SK-N-SH (cell line): Measurements from ENCODE around the gene RBMS3. TPM values are rescaled to one million over a fixed set of nuclear protein-coding genes. Genes with fewer than 3 reads are reported as not detected.

ENCODE experiments used
- CTCF ChIA-PET: fragments of 300-600, 350-600 bp; formaldehyde crosslinking; extraction: SDS; loops from one replicate; lab custom pipeline; 2021; lab: Yijun Ruan, JAX
- POLR2A ChIA-PET: fragments of 350-600 bp; sonication (Branson Sonifier 250); formaldehyde crosslinking; extraction: SDS; loops from one replicate; lab custom pipeline; 2020; ENCODE audit warnings: antibody characterized with exemption, inconsistent platforms; lab: Yijun Ruan, JAX
- DNase-seq: peaks from one replicate; pipeline ENCODE4 v3.0.0; 2012
- H2AFZ ChIP-seq: fragments of 200-600 bp; sonication (generic); 2 replicates; pipeline ENCODE4 v1.8.1; 2016; ENCODE audit warnings: antibody characterized with exemption, mild to moderate bottlenecking, low read depth
- H3F3A ChIP-seq: fragments of 200-600 bp; sonication (generic); replicated peaks from 2 replicates; pipeline ENCODE3; 2016; ENCODE audit warnings: antibody characterized with exemption, mild to moderate bottlenecking; ENCODE audit not compliant: insufficient read depth
- H3K27ac ChIP-seq, 2 experiments: fragments of 200-500 bp in 1 of 2; fragments of 200-600 bp in 1 of 2; sonication (Bioruptor generic) in 1 of 2; sonication (generic), shearing (Covaris generic) in 1 of 2; 2 replicates each; pipeline versions ENCODE4 v1.5.1 to v1.6.1; 2014 to 2016; ENCODE audit warnings: low read depth in 2 of 2, inconsistent platforms in 1 of 2, low read length in 1 of 2, mild to moderate bottlenecking in 1 of 2, mixed read lengths in 1 of 2
- H3K27me3 ChIP-seq: fragments of 200-600 bp; sonication (generic), shearing (Covaris generic); 2 replicates; pipeline ENCODE4 v1.6.1; 2016; ENCODE audit warnings: mixed run types; ENCODE audit not compliant: insufficient read depth
- H3K36me3 ChIP-seq, 2 experiments: fragments of 200-500 bp in 1 of 2; fragments of 200-600 bp in 1 of 2; sonication (Bioruptor generic) in 1 of 2; sonication (generic) in 1 of 2; replicated peaks in 1 of 2; 2 replicates each; pipeline versions ENCODE3 to v1.5.1; 2014 to 2016; ENCODE audit warnings: low read length in 1 of 2, mild to moderate bottlenecking in 1 of 2; ENCODE audit not compliant: insufficient read depth in 2 of 2, control insufficient read depth in 1 of 2
- H3K4me1 ChIP-seq, 2 experiments: fragments of 200-500 bp in 1 of 2; fragments of 200-600 bp in 1 of 2; sonication (Bioruptor generic) in 1 of 2; sonication (generic), shearing (Covaris generic) in 1 of 2; 2 replicates each; pipeline versions ENCODE4 v1.5.1 to v1.6.1; 2014 to 2016; ENCODE audit warnings: low read depth in 1 of 2, low read length in 1 of 2, mixed run types in 1 of 2; ENCODE audit not compliant: insufficient read depth in 2 of 2, control insufficient read depth in 1 of 2
- H3K4me2 ChIP-seq: fragments of 200-600 bp; sonication (generic), shearing (Covaris generic); 2 replicates; pipeline ENCODE4 v1.6.1; 2017; ENCODE audit warnings: mixed run types
- H3K4me3 ChIP-seq, 2 experiments: fragments of 200-500 bp in 1 of 2; fragments of 200-600 bp in 1 of 2; sonication (Bioruptor generic) in 1 of 2; sonication (generic), shearing (Covaris generic) in 1 of 2; 2 replicates each; pipeline versions ENCODE4 v1.5.1 to v1.8.1; 2014 to 2016; ENCODE audit warnings: low read depth in 2 of 2, inconsistent platforms in 1 of 2, low read length in 1 of 2, mild to moderate bottlenecking in 1 of 2, mixed read lengths in 1 of 2, moderate library complexity in 1 of 2
- H3K79me2 ChIP-seq: fragments of 200-600 bp; sonication (generic); 2 replicates; pipeline ENCODE4 v1.8.1; 2017; ENCODE audit warnings: mild to moderate bottlenecking; ENCODE audit not compliant: insufficient read depth
- H3K9ac ChIP-seq: fragments of 200-600 bp; sonication (generic); 2 replicates; pipeline ENCODE4 v1.6.1; 2017; ENCODE audit warnings: mixed run types
- H3K9me2 ChIP-seq: fragments of 200-600 bp; sonication (generic); 2 replicates; pipeline ENCODE4 v1.6.1; 2017; ENCODE audit warnings: mixed run types
- H3K9me3 ChIP-seq: fragments of 200-600 bp; sonication (generic); 2 replicates; pipeline ENCODE4 v1.6.1; 2017; ENCODE audit warnings: mixed run types, mild to moderate bottlenecking, moderate library complexity
- H4K20me1 ChIP-seq: fragments of 200-600 bp; sonication (generic); 2 replicates; pipeline ENCODE4 v1.6.1; 2017; ENCODE audit warnings: mild to moderate bottlenecking, mixed run types; ENCODE audit not compliant: insufficient read depth
- CHD2 ChIP-seq: fragments of 150-350 bp; IDR thresholded peaks from 2 replicates; pipeline ENCODE4 v1.6.1; 2018; ENCODE audit warnings: low read length; ENCODE audit not compliant: partially characterized antibody
- CTCF ChIP-seq: fragments of 200-600 bp; sonication (generic); IDR thresholded peaks from 2 replicates; pipeline ENCODE4 v1.6.1; 2017; ENCODE audit warnings: antibody characterized with exemption, mild to moderate bottlenecking, moderate library complexity
- IRF3 ChIP-seq: fragments of 150-350 bp; IDR thresholded peaks from 2 replicates; pipeline ENCODE4 v1.6.1; 2016; ENCODE audit warnings: mild to moderate bottlenecking, low read depth, low read length
- JUND ChIP-seq: IDR thresholded peaks from 2 replicates; pipeline ENCODE4 v1.4.0; 2012
- MAX ChIP-seq: IDR thresholded peaks from 2 replicates; pipeline ENCODE4 v1.4.0; 2012; ENCODE audit warnings: low read depth
- MEF2A ChIP-seq: IDR thresholded peaks from 2 replicates; pipeline ENCODE4 v1.4.0; 2012; ENCODE audit warnings: low read depth, borderline replicate concordance
- MXI1 ChIP-seq: IDR thresholded peaks from 2 replicates; pipeline ENCODE4 v1.6.1; 2012; ENCODE audit warnings: mild to moderate bottlenecking, low read depth, low read length, improper control_type of control experiment
- SIN3A ChIP-seq: IDR thresholded peaks from 2 replicates; pipeline ENCODE4 v1.6.1; 2012; ENCODE audit warnings: low read depth, mild to moderate bottlenecking, low read length, moderate library complexity, borderline replicate concordance
- TCF12 ChIP-seq: IDR thresholded peaks from 2 replicates; pipeline ENCODE4 v1.4.0; 2012
- YY1 ChIP-seq: IDR thresholded peaks from 2 replicates; pipeline ENCODE4 v1.4.0; 2012; ENCODE audit warnings: low read depth, mild to moderate bottlenecking
- ZBTB33 ChIP-seq: IDR thresholded peaks from 2 replicates; pipeline ENCODE4 v1.4.0; 2012; ENCODE audit warnings: low read depth, borderline replicate concordance
- WGBS: methylation state at CpG from one replicate; pipeline ENCODE4 v1.1.6; 2017; ENCODE audit warnings: low lambda C conversion rate; 5-methylcytosine and 5-hydroxymethylcytosine counted together
- polyA plus RNA-seq, 3 experiments: library from polyadenylated mRNA; depleted of rRNA; stranded (reverse); fragments of >200 nt; gene quantifications; 2 replicates each; pipeline ENCODE4 v1.2.3, GENCODE V29; 2012

RBMS3 gene
- polyA plus RNA-seq, 1 of the 3 experiments (the other 2 are of a cell fraction) = 8.2 TPM

- no peaks in the 10 kb centered on the region for H3K9me3 ChIP-seq
- no peak for TF ChIP-seq JUND
- no peak for TF ChIP-seq IRF3
- ChIA-PET POLR2A (no interaction called here), CTCF (interaction anchor here (1.1 kb wide), 1 partner anchor 17 kb away, joined by 3 read pairs; no protein-coding TSS in a partner anchor)
- no peaks in the 10 kb centered on the region for H3K9me2 ChIP-seq
- H3K79me2 ChIP-seq = no peaks in the 10 kb centered on the region
- peaks cover 9 to 19% of the 10 kb centered on the region in 2 experiments for H3K36me3 ChIP-seq
- no peaks in the 10 kb centered on the region for H3K4me1 ChIP-seq
- no peaks in the 10 kb centered on the region for H4K20me1 ChIP-seq
- no peak overlapping the region for H3K9ac ChIP-seq
- peaks cover 7% of the 10 kb centered on the region for H3F3A ChIP-seq
- H2AFZ ChIP-seq = no peak overlapping the region
- no peak overlapping the region for H3K4me3 ChIP-seq
- no peak for DNase-seq
- H3K4me2 ChIP-seq = no peak overlapping the region
- H3K27ac ChIP-seq = no peak overlapping the region
- WGBS = 94% methylated on average over 6 of the region's 6 CpGs
- no peaks in the 10 kb centered on the region for H3K27me3 ChIP-seq
Measured at GRCh38 chr3:29892976-29893554, 612.2 kb downstream of the RBMS3 start.

- Histone ChIP-seq H3K27ac (no peak overlapping the region), H3K4me3 (no peak overlapping the region), H3F3A (no peaks in the 10 kb centered on the region), H3K27me3 (no peaks in the 10 kb centered on the region), H3K9me3 (no peaks in the 10 kb centered on the region), H3K9me2 (no peaks in the 10 kb centered on the region), H3K36me3 (peaks cover 25 to 27% of the 10 kb centered on the region in 2 experiments), H3K9ac (no peak overlapping the region), H4K20me1 (no peaks in the 10 kb centered on the region), H3K4me1 (no peaks in the 10 kb centered on the region), H3K4me2 (no peak overlapping the region), H2AFZ (no peak overlapping the region), H3K79me2 (no peaks in the 10 kb centered on the region)
- WGBS = 81% methylated on average over 3 of the region's 3 CpGs
- ChIA-PET POLR2A (no interaction called here), CTCF (no interaction called here)
- DNase-seq = no peak
- no peak for TF ChIP-seq TCF12
- TF ChIP-seq SIN3A = no peak
- no peak for TF ChIP-seq ZBTB33
- no peak for TF ChIP-seq MAX
- TF ChIP-seq CTCF = no peak
- TF ChIP-seq YY1 = no peak
- TF ChIP-seq MEF2A = no peak
- TF ChIP-seq CHD2 = no peak
- no peak for TF ChIP-seq MXI1
- no peak for TF ChIP-seq IRF3
Measured at GRCh38 chr3:29896856-29897255, 616.0 kb downstream of the RBMS3 start.
